SH-SY5Y (cell line): ENCODE data around the gene CDC34.

Experiments
- GATA2 ChIP-seq: IDR thresholded peaks from 2 replicates; pipeline ENCODE4 v1.6.1; 2011; ENCODE audit warnings: mild to moderate bottlenecking, low read depth, low read length
- GATA3 ChIP-seq: IDR thresholded peaks from 2 replicates; pipeline ENCODE4 v1.6.1; 2011; ENCODE audit warnings: low read depth, mild to moderate bottlenecking, low read length, moderate library complexity

DNA sequence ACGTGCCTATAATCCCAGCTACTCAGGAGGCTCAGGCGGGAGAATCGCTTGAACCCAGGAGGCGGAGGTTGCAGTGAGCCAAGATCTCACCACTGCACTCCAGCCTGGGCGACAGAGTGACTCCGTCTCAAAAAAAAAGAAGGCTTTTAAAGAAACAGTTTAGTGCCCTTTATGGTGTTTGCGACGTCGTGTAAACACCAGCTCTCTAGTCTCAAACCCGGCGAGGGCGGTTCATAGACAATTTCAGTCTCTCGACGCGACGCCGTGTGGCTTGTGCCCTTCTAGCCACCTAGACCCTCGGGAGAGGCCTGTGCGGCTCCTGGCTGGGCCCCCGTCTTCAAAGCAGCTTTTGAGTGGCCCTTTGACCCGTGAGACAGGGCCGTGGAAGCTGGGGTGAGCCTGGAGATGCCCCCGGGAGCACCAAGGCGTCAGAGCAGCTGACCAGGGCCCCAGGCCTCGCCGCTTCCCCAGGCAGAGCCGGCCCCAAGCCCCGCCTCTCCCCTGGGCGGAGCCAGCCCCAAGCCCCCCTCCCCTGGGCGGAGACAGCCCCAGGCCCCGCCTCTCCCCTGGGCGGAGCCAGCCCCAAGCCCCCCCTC is 40.3 kb upstream of the CDC34 start:
- TF ChIP-seq GATA2, result no peak
- TF ChIP-seq GATA3, result no peak
